ENCODE data around the gene MKRN1.
"Not testable (repeated sequence)": the region's sequence is repeated elsewhere in the genome, so short reads cannot be mapped to it uniquely, and the experiment has no call there.

Gene MKRN1

DNA sequence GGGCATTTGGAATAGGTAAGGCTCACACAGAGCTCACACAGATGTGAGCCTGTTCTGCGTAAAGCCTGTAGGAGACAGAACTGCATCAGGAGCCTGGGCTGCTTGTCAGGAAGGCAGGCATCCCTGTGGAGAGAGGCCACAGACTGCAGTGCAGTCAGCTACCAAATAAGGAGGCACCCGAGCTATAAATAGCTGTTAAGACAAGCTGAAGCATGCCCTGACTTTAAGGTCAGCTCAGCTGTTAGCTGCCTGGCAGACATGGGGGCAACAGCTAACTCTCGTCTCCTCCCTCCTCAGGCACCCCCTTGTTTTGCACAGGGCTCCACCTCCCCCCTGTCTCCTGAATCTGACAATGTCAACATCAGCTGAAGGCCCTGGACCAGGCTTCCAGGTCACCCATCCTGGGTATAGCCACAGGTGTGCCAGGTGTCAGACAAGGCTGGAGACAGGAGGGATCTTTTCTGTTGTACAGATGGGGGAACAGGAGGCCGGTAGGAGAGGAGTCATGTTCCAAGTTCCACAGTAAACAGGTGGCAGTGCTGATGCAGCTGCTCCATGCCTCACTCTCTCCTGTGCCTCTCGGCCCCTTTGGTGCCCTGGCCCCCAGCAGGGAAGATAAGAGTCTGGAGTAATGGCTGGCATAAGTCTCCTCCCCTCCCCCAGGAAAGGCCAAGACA is 27.6 kb upstream of the MKRN1 start:
- Mint-ChIP-seq H3K27ac (no peak overlapping the region), H3K27me3 (no peaks in the 10 kb centered on the region), H3K36me3 (ENCODE audit: insufficient read depth) (no peaks in the 10 kb centered on the region), H3K4me1 (ENCODE audit: low read depth in 2 of 2) (no peaks in the 10 kb centered on the region), H3K9me3 (no peaks in the 10 kb centered on the region), H3K4me3 (no peak overlapping the region)
- DNase-seq = no peak
- ATAC-seq (replicated peaks) = no peak

- Mint-ChIP-seq H3K9me3 (no peaks in the 10 kb centered on the region), H3K36me3 (ENCODE audit: insufficient read depth) (no peaks in the 10 kb centered on the region), H3K4me1 (ENCODE audit: low read depth in 2 of 2) (no peaks in the 10 kb centered on the region), H3K27ac (no peak overlapping the region), H3K27me3 (no peaks in the 10 kb centered on the region), H3K4me3 (no peak overlapping the region)
- ATAC-seq (replicated peaks) (no peak), DNase-seq (no peak)
These were observed 22.7 kb upstream of the MKRN1 start for GRCh38 chr7:140501966-140502365.

GRCh38 chr7:140497807-140498206 is 18.5 kb upstream of the MKRN1 start:
- H3K4me3 Mint-ChIP-seq; H3K27me3 Mint-ChIP-seq; DNase-seq; ATAC-seq (replicated peaks); H3K4me1 Mint-ChIP-seq (ENCODE audit: low read depth in 2 of 2); H3K27ac Mint-ChIP-seq; H3K9me3 Mint-ChIP-seq; H3K36me3 Mint-ChIP-seq (ENCODE audit: insufficient read depth): not testable (repeated sequence)

GRCh38 chr7:140497241-140497769 is 18.0 kb upstream of the MKRN1 start:
- no peaks in the 10 kb centered on the region for H3K9me3 Mint-ChIP-seq
- no peak for ATAC-seq (replicated peaks)
- no peak for DNase-seq
- no peaks in the 10 kb centered on the region for H3K27me3 Mint-ChIP-seq
- H3K4me3 Mint-ChIP-seq = no peak overlapping the region
- H3K4me1 Mint-ChIP-seq (ENCODE audit: low read depth in 2 of 2) = no peaks in the 10 kb centered on the region
- no peak overlapping the region for H3K27ac Mint-ChIP-seq
- no peaks in the 10 kb centered on the region for H3K36me3 Mint-ChIP-seq (ENCODE audit: insufficient read depth)

DNA sequence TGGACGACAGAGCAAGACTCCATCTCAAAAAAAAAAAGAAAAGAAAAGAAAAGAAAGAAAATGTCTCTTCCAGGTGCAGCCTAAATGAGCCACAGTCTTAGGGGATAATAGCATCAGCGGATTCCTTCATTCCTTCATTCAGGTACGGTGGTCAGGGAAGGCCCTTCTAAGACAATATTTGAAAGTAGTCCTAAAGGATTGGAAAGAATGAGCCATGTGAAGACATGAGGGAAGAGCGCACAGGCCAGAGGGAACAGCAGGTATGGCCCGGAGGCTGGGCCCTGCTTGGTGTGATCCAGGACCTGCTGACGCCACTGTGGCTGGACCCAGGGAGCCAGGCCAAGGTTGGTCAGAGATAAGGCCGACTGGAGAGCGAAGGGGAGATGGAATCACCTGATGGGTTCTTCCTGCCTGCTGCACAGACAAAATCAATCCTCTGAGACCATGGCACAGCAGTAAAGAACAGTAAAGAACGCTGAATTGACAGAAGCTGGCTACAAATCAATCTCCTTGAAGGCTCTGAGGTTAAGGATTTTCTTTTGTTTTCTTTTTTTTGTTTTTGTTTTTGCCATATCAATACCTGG is 16.3 kb upstream of the MKRN1 start:
- H3K36me3 Mint-ChIP-seq (ENCODE audit: insufficient read depth) = no peaks in the 10 kb centered on the region
- no peak overlapping the region for H3K27ac Mint-ChIP-seq
- no peak for ATAC-seq (replicated peaks)
- no peak for DNase-seq
- no peaks in the 10 kb centered on the region for H3K27me3 Mint-ChIP-seq
- H3K9me3 Mint-ChIP-seq = no peaks in the 10 kb centered on the region
- H3K4me3 Mint-ChIP-seq = no peak overlapping the region
- H3K4me1 Mint-ChIP-seq (ENCODE audit: low read depth in 2 of 2) = no peaks in the 10 kb centered on the region

DNA sequence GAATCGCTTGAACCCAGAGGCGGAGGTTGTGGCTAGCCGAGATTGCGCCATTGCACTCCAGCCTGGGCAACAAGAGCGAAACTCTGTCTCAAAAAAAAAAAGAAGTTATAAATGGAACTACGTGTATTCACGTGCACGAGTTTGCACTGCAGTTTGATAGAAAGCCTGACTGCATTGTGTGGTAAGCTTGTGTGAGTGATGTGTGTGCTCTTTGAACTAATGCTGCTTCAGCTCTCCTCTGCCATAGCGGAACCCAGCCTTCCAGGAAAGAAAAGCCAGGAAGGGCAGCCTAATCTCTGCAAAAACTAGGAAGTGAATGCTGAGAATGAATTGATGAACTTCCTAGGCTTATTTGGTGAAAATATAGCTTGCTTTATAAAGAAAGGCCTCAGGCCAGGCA is 15.6 kb upstream of the MKRN1 start:
- Mint-ChIP-seq H3K9me3 (no peaks in the 10 kb centered on the region), H3K4me3 (no peak overlapping the region), H3K36me3 (ENCODE audit: insufficient read depth) (no peaks in the 10 kb centered on the region), H3K27ac (no peak overlapping the region), H3K4me1 (ENCODE audit: low read depth in 2 of 2) (no peaks in the 10 kb centered on the region), H3K27me3 (no peaks in the 10 kb centered on the region)
- DNase-seq (no peak), ATAC-seq (replicated peaks) (no peak)

GRCh38 chr7:140489026-140489359 is 9.7 kb upstream of the MKRN1 start:
- H3K27me3 Mint-ChIP-seq = no peaks in the 10 kb centered on the region
- H3K4me3 Mint-ChIP-seq = no peak overlapping the region
- DNase-seq (no peak), ATAC-seq (replicated peaks) (no peak)
- no peaks in the 10 kb centered on the region for H3K9me3 Mint-ChIP-seq
- H3K36me3 Mint-ChIP-seq (ENCODE audit: insufficient read depth) = peaks cover 3% of the 10 kb centered on the region
- no peaks in the 10 kb centered on the region for H3K4me1 Mint-ChIP-seq (ENCODE audit: low read depth in 2 of 2)
- no peak overlapping the region for H3K27ac Mint-ChIP-seq

DNA sequence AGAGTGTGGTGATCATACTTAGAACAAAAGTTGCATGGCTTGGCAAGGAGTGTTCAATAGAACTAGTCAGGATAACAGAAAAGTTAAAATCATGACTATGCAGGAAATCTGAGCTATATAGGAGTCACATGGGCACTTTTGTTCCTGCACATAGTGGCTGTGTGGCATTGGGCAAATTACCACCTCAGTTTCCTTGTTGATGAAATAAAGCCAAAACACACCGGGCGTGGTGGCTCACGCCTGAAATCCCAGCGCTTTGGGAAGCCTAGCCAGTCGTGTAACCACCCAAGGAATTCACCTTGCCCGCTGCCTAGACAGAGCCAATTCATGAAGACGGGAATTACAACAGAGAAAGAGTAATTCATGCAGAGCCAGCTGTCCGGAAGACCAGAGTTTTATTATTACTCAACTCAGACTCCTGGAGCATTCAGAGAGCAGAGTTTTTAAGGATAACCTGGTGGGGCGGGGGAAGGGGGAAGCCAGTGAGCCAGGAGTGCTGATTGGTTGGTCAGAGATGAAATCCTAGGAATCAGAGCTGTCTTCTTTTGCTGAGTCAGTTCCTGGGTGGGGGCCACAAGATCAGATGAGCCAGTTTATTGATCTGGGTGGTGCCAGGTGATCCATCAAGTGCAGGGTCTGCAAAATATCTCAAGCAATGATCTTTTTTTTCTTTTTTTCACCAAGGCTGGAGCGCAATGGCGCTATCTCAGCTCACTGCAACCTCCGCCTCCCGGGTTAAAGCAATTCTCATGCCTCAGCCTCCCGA is 6.4 kb upstream of the MKRN1 start:
- ATAC-seq (replicated peaks) (no peak), DNase-seq (no peak)
- H3K4me1 Mint-ChIP-seq (ENCODE audit: low read depth in 2 of 2) = no peaks in the 10 kb centered on the region
- H3K27me3 Mint-ChIP-seq = no peaks in the 10 kb centered on the region
- H3K4me3 Mint-ChIP-seq = no peak overlapping the region
- H3K9me3 Mint-ChIP-seq = no peaks in the 10 kb centered on the region
- peaks cover 3% of the 10 kb centered on the region for H3K36me3 Mint-ChIP-seq (ENCODE audit: insufficient read depth)
- H3K27ac Mint-ChIP-seq = peak overlapping the region in 1 of 2 donors; percentile 33

DNA sequence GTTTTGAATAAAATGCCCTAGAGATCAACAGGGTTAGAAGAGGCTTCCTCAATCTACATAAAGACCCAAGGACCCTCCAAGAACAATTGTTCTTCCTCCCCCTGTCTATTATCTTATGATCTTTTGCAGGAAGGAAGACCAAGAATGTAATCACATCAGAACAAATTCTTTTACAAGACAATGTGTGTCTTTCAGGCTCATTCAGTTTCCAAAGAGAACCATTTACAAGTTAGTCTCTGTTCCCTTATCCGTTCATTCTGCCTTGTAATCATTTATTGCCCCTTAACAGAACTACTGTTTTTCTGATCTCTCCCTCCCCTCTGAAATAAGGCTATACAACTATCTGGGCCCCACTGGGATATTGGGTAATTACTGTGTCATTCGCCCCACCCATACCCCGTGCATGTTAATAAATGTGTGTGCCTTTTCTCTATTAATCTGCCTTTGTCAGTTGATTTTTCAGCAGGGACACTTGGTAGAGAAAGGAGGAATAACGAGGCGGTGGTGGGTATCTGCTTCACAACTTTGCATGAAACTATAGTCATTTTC is 5.7 kb upstream of the MKRN1 start:
- no peaks in the 10 kb centered on the region for H3K4me1 Mint-ChIP-seq (ENCODE audit: low read depth in 2 of 2)
- DNase-seq = no peak
- no peak overlapping the region for H3K4me3 Mint-ChIP-seq

DNA sequence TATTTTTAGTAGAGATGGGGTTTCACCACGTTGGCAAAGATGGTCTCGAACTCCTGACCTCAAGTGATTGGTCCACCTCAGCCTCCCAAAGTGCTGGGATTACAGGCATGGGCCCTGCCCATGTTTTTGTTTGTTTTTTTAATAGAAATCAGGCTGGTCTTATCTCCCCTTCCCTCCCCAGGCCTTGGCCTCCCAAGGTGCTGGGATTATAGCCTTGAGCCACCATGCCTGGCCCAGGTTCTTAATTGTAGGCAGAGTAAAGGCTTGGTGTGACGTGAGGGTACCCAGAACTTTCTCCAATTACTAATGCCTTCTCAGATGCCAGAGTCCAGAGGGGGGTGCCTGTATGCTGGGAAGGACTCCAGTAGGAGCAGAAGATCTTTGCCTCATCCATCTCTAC is 5.2 kb upstream of the MKRN1 start:
- DNase-seq = no peak
- Mint-ChIP-seq H3K36me3 (ENCODE audit: insufficient read depth) (peaks cover 3% of the 10 kb centered on the region), H3K4me1 (ENCODE audit: low read depth in 2 of 2) (no peaks in the 10 kb centered on the region), H3K4me3 (no peak overlapping the region), H3K27ac (no peak overlapping the region), H3K27me3 (no peaks in the 10 kb centered on the region), H3K9me3 (no peaks in the 10 kb centered on the region)
- ATAC-seq (replicated peaks) = no peak

More for the DNA sequence above, 5.7 kb upstream of the MKRN1 start:
- no peak for ATAC-seq (replicated peaks)
- Mint-ChIP-seq H3K27ac (no peak overlapping the region), H3K9me3 (no peaks in the 10 kb centered on the region), H3K27me3 (no peaks in the 10 kb centered on the region), H3K36me3 (ENCODE audit: insufficient read depth) (peaks cover 3% of the 10 kb centered on the region)

DNA sequence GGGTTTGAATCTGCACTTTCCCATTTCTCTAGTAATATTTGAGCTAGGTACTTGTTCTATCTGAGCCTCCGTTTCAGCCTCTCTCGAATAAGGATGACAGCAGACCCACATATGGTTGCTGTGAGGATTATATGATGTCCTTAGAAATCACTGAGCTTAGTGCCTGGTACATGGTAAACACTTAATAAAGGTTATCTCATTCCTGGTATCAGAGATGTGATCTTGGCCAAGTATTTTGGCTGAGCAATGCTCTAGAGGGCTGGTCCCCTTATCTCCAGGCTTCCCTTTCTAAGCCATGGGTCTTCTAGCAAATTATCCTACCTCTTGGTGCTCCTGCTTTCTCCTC is 407 bp upstream of the MKRN1 start:
- peaks cover 11 to 20% of the 10 kb centered on the region in 2 donors for H3K4me1 Mint-ChIP-seq (ENCODE audit: low read depth in 2 of 2)
- H3K4me3 Mint-ChIP-seq = peak overlapping the region; percentile 94 to 96
- DNase-seq (no peak), ATAC-seq (replicated peaks) (no peak)
- no peaks in the 10 kb centered on the region for H3K9me3 Mint-ChIP-seq
- no peaks in the 10 kb centered on the region for H3K27me3 Mint-ChIP-seq
- peak overlapping the region; percentile 92 to 95 for H3K27ac Mint-ChIP-seq
- peaks cover 20% of the 10 kb centered on the region for H3K36me3 Mint-ChIP-seq (ENCODE audit: insufficient read depth)

GRCh38 chr7:140478246-140479061 is 851 bp downstream of the MKRN1 start:
- DNase-seq (peak in 2 of 3 experiments; percentile 3 to 42), ATAC-seq (replicated peaks) (peak; percentile 46)
- Mint-ChIP-seq H3K4me3 (peak overlapping the region; percentile 94 to 96), H3K27ac (peak overlapping the region; percentile 92 to 95), H3K27me3 (no peaks in the 10 kb centered on the region), H3K9me3 (no peaks in the 10 kb centered on the region), H3K4me1 (ENCODE audit: low read depth in 2 of 2) (peaks cover 15 to 20% of the 10 kb centered on the region in 2 donors), H3K36me3 (ENCODE audit: insufficient read depth) (peaks cover 23% of the 10 kb centered on the region)

DNA sequence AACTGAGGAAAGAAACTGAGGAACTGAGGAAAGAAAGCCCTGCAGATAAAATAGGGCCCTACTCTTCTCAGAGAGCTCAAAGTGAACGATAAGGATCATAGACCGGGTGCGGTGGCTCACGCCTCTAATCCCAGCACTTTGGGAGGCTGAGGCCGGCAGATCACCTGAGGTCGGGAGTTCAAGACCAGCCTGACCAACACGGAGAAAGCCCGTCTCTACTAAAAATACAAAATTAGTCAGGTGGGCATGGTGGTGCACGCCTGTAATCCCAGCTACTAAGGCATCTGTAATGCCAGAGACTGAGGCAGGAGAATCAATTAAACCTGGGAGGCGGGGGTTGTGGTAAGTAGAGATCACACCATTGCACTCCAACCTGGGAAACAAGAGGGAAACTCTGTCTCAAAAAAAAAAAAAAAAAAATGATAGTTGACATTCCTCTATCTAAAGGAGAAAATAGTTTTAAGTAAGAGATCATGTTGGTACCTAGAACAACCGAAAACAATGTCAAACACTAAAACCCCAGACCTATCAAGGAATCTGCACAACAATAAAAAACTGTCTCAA is 2.5 kb downstream of the MKRN1 start:
- DNase-seq (no peak), ATAC-seq (replicated peaks) (no peak)
- Mint-ChIP-seq H3K36me3 (ENCODE audit: insufficient read depth) (peaks cover 35% of the 10 kb centered on the region), H3K27me3 (no peaks in the 10 kb centered on the region), H3K4me1 (ENCODE audit: low read depth in 2 of 2) (peaks cover 21 to 27% of the 10 kb centered on the region in 2 donors), H3K4me3 (peak overlapping the region; percentile 94 to 96), H3K9me3 (no peaks in the 10 kb centered on the region), H3K27ac (peak overlapping the region; percentile 82 to 95)

All from effector memory CD8-positive, alpha-beta T cell (primary cell).